ENCODE measurements around the gene LPP.

DNA sequence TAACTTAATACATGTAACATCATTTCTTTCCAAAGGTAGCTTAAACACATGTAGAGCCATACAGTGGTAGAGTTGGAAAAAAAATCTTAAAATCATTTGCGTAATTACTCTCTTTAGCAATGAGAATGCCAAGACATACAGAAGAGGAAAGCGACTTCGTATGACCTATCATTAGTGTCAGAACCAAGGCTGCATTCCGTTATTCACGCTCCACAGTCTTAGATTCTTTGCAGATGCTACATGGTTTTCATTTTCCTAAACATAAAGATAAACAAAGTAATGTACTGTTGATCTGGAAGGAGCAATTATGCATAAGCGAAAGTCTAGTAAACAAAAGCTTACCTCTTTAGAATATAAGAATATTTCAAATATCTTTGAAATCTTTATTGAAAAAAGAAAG lies 607.5 kb downstream of the LPP start:
- TF ChIP-seq GATA2 (IDR thresholded peaks at IDR 0.05; ENCODE audit: low read depth, low read length) (no peak), GATA3 (IDR thresholded peaks at IDR 0.05; ENCODE audit: low read depth, low read length) (no peak)

Data from SH-SY5Y (cell line).